DOHH2 (cell line): Measurements from ENCODE around the gene SAMD9.

Experiments
- H3F3A ChIP-seq: fragments of 200-600 bp; sonication (generic), shearing (Covaris generic); 2 replicates; pipeline ENCODE4 v1.6.0; 2016; ENCODE audit warnings: antibody characterized with exemption, mild to moderate bottlenecking; ENCODE audit not compliant: control insufficient read depth, insufficient read depth
- H3K27ac ChIP-seq: fragments of 200-600 bp; sonication (generic); 2 replicates; pipeline ENCODE4 v1.5.1; 2014; ENCODE audit warnings: low read depth, mild to moderate bottlenecking, low read length, moderate library complexity
- H3K27me3 ChIP-seq: fragments of 200-600 bp; sonication (generic); 2 replicates; pipeline ENCODE4 v1.6.1; 2014; ENCODE audit warnings: mild to moderate bottlenecking, low read length, mixed read lengths; ENCODE audit not compliant: control insufficient read depth
- H3K36me3 ChIP-seq: fragments of 200-600 bp; sonication (generic); 2 replicates; pipeline ENCODE4 v1.6.1; 2014; ENCODE audit warnings: mild to moderate bottlenecking, low read length, moderate library complexity, mixed read lengths; ENCODE audit not compliant: control insufficient read depth
- H3K4me1 ChIP-seq: fragments of 200-600 bp; sonication (generic); 2 replicates; pipeline ENCODE4 v1.6.1; 2014; ENCODE audit warnings: mild to moderate bottlenecking, low read length, mixed read lengths; ENCODE audit not compliant: control insufficient read depth
- H3K4me2 ChIP-seq: fragments of 200-600 bp; sonication (generic); 2 replicates; pipeline ENCODE4 v1.6.0; 2014; ENCODE audit warnings: mild to moderate bottlenecking, low read length, moderate library complexity
- H3K4me3 ChIP-seq: fragments of 200-600 bp; sonication (generic); 2 replicates; pipeline ENCODE4 v1.5.1; 2014; ENCODE audit warnings: mild to moderate bottlenecking, low read length, mixed read lengths
- H3K79me2 ChIP-seq: fragments of 200-600 bp; sonication (generic); 2 replicates; pipeline ENCODE4 v1.6.1; 2014; ENCODE audit warnings: mild to moderate bottlenecking, low read length, mixed read lengths; ENCODE audit not compliant: control insufficient read depth
- H3K9me2 ChIP-seq: fragments of 200-600 bp; sonication (generic); replicated peaks from 2 replicates; pipeline ENCODE4 v1.6.1; 2014; ENCODE audit warnings: mild to moderate bottlenecking, low read length, mixed read lengths; ENCODE audit not compliant: control insufficient read depth
- H3K9me3 ChIP-seq: fragments of 200-600 bp; sonication (generic); 2 replicates; pipeline ENCODE4 v1.6.1; 2014; ENCODE audit warnings: antibody characterized with exemption, low read length, mixed read lengths; ENCODE audit not compliant: control insufficient read depth, insufficient read depth
- H4K20me1 ChIP-seq: fragments of 200-600 bp; sonication (generic); 2 replicates; pipeline ENCODE4 v1.6.0; 2014; ENCODE audit warnings: low read depth, mild to moderate bottlenecking, antibody characterized with exemption, low read length, moderate library complexity; ENCODE audit not compliant: control insufficient read depth, insufficient read depth
- CTCF ChIP-seq: fragments of 200-600 bp; sonication (generic); IDR thresholded peaks from one replicate; pipeline ENCODE4 v1.5.1; 2014; ENCODE audit warnings: antibody characterized with exemption, mild to moderate bottlenecking, low read depth, low read length; ENCODE audit not compliant: poor library complexity, severe bottlenecking
- EZH2phosphoT487 ChIP-seq: fragments of 200-600 bp; sonication (generic); IDR thresholded peaks from 2 replicates; pipeline ENCODE4 v1.6.1; 2017; ENCODE audit warnings: borderline replicate concordance, mild to moderate bottlenecking, antibody characterized with exemption, low read length, moderate library complexity, mixed read lengths

The SAMD9 gene

GRCh38 chr7:93055543-93056107 lies 62.2 kb downstream of the SAMD9 start:
- Histone ChIP-seq H3K9me2 (no peaks in the 10 kb centered on the region), H3K27ac (no peak overlapping the region), H3K27me3 (peaks cover 8% of the 10 kb centered on the region), H3K9me3 (no peaks in the 10 kb centered on the region), H3K79me2 (no peaks in the 10 kb centered on the region), H3K4me3 (no peak overlapping the region), H3K4me1 (peaks cover 21% of the 10 kb centered on the region), H3K36me3 (no peaks in the 10 kb centered on the region), H3K4me2 (no peak overlapping the region), H4K20me1 (no peaks in the 10 kb centered on the region), H3F3A (peaks cover 6% of the 10 kb centered on the region; the same call in 1 of the 2 replicates)
- no peak for TF ChIP-seq EZH2phosphoT487
- TF ChIP-seq CTCF, result peak; percentile 73

DNA sequence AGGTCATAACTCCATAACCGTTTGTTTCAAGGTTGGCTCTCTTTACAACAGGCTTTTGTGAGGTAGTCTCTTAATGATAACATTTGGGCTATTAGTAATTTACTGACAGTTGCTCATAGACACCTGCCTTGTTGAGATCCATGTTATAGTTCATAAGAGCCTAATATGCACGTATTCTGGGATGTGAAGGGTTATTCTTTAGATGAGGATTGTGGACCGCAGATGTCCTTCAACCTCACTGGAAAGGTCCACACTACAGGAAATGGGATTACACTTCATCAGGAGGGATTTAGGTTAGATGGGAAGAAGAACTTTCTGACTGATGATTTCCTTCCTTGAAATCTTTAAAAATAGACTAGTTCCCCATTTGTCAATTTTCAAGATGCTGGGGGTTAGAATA lies 62.8 kb downstream of the SAMD9 start:
- no peaks in the 10 kb centered on the region for H3K79me2 ChIP-seq
- no peaks in the 10 kb centered on the region for H3K9me3 ChIP-seq
- no peak overlapping the region for H3K4me2 ChIP-seq
- peaks cover 6% of the 10 kb centered on the region; the same call in 1 of the 2 replicates for H3F3A ChIP-seq
- no peaks in the 10 kb centered on the region for H3K9me2 ChIP-seq
- no peak overlapping the region for H3K27ac ChIP-seq
- peaks cover 21% of the 10 kb centered on the region for H3K4me1 ChIP-seq
- H3K36me3 ChIP-seq, result no peaks in the 10 kb centered on the region
- TF ChIP-seq EZH2phosphoT487 (no peak), CTCF (no peak)
- no peaks in the 10 kb centered on the region for H4K20me1 ChIP-seq
- peaks cover 7% of the 10 kb centered on the region for H3K27me3 ChIP-seq
- no peak overlapping the region for H3K4me3 ChIP-seq

- peak overlapping the region; percentile 38 for H3K4me2 ChIP-seq
- H3K4me1 ChIP-seq, result peaks cover 21% of the 10 kb centered on the region
- no peak overlapping the region for H3K27ac ChIP-seq
- H3K36me3 ChIP-seq, result no peaks in the 10 kb centered on the region
- H3K9me2 ChIP-seq, result no peaks in the 10 kb centered on the region
- TF ChIP-seq CTCF (no peak), EZH2phosphoT487 (no peak)
- H3F3A ChIP-seq, result peaks cover 6% of the 10 kb centered on the region; the same call in 1 of the 2 replicates
- no peaks in the 10 kb centered on the region for H3K79me2 ChIP-seq
- no peaks in the 10 kb centered on the region for H3K9me3 ChIP-seq
- H3K27me3 ChIP-seq, result peaks cover 7% of the 10 kb centered on the region
- H3K4me3 ChIP-seq, result peak overlapping the region; percentile 28
- H4K20me1 ChIP-seq, result no peaks in the 10 kb centered on the region
Observed at GRCh38 chr7:93053949-93054943, 63.5 kb downstream of the SAMD9 start.
